ENCODE measurements around the gene WWOX.

Gene WWOX

GRCh38 chr16:78363843-78364555 is 264.5 kb downstream of the WWOX start:
- ChIA-PET POLR2A (no interaction called here), CTCF (no interaction called here)
- no peak for DNase-seq (ENCODE audit: low read depth, low spot score)
- TF ChIP-seq CTCF (IDR thresholded peaks at IDR 0.05; ENCODE audit: insufficient read depth, low read length, missing control alignments), result no peak
- H3K4me3 ChIP-seq (ENCODE audit: low read depth, low read length), result no peak overlapping the region

- no peak for DNase-seq (ENCODE audit: low read depth, low spot score)
- no peak overlapping the region for H3K4me3 ChIP-seq (ENCODE audit: low read depth, low read length)
- CTCF ChIA-PET, result no interaction called here
- TF ChIP-seq CTCF (IDR thresholded peaks at IDR 0.05; ENCODE audit: insufficient read depth, low read length, missing control alignments), result no peak
- POLR2A ChIA-PET, result no interaction called here
These were observed 265.1 kb downstream of the WWOX start for GRCh38 chr16:78364556-78364880.

- ChIA-PET CTCF (no interaction called here), POLR2A (no interaction called here)
- no peak for DNase-seq (ENCODE audit: low read depth, low spot score)
- no peak overlapping the region for H3K4me3 ChIP-seq (ENCODE audit: low read depth, low read length)
- TF ChIP-seq CTCF (IDR thresholded peaks at IDR 0.05; ENCODE audit: insufficient read depth, low read length, missing control alignments), result no peak
These were observed 265.9 kb downstream of the WWOX start for GRCh38 chr16:78365366-78365765.

- no peak for TF ChIP-seq CTCF (IDR thresholded peaks at IDR 0.05; ENCODE audit: insufficient read depth, low read length, missing control alignments)
- DNase-seq (ENCODE audit: low read depth, low spot score), result no peak
- ChIA-PET CTCF (no interaction called here), POLR2A (no interaction called here)
- H3K4me3 ChIP-seq (ENCODE audit: low read depth, low read length), result no peak overlapping the region
These were observed 269.0 kb downstream of the WWOX start for GRCh38 chr16:78368121-78369102.

- no peak for DNase-seq (ENCODE audit: low read depth, low spot score)
- POLR2A ChIA-PET, result no interaction called here
- TF ChIP-seq CTCF (IDR thresholded peaks at IDR 0.05; ENCODE audit: insufficient read depth, low read length, missing control alignments), result no peak
- CTCF ChIA-PET, result no interaction called here
- H3K4me3 ChIP-seq (ENCODE audit: low read depth, low read length), result no peak overlapping the region
These were observed 272.8 kb downstream of the WWOX start for GRCh38 chr16:78372277-78372676.

- no peak for TF ChIP-seq CTCF (IDR thresholded peaks at IDR 0.05; ENCODE audit: insufficient read depth, low read length, missing control alignments)
- no peak for DNase-seq (ENCODE audit: low read depth, low spot score)
- H3K4me3 ChIP-seq (ENCODE audit: low read depth, low read length), result no peak overlapping the region
- ChIA-PET POLR2A (no interaction called here), CTCF (no interaction called here)
These were observed 275.7 kb downstream of the WWOX start for GRCh38 chr16:78375055-78375679.

Data from AG04449 (cell line).